Mammary epithelial cell (primary cell): Measurements from ENCODE around the gene CDK14.

Source experiments
- CTCF ChIP-seq, 2 donors: IDR thresholded peaks in 1 of 2; conservative IDR thresholded peaks in 1 of 2; 2 replicates each; pipeline ENCODE4 v1.5.1; 2011 to 2012; ENCODE audit warnings: inconsistent platforms in 2 of 2, low read length in 2 of 2, mild to moderate bottlenecking in 2 of 2, control low read depth in 1 of 2, low read depth in 1 of 2; ENCODE audit not compliant: insufficient read depth in 1 of 2; ENCODE audit errors: extremely low read depth in 1 of 2
- EZH2 ChIP-seq: IDR thresholded peaks from 2 replicates; pipeline ENCODE4 v1.6.1; 2012; ENCODE audit warnings: low read length, inconsistent platforms, borderline replicate concordance

GRCh38 chr7:91248996-91249395, 652.9 kb downstream of the CDK14 start:
- TF ChIP-seq CTCF (conservative IDR thresholded peaks at IDR 0.05 in 1 of 2, IDR thresholded peaks at IDR 0.05 in 1 of 2; ENCODE audit: extremely low read depth in 1 of 2, insufficient read depth in 1 of 2, low read depth in 1 of 2, low read length in 2 of 2) (no peak), EZH2 (no peak)
